AG08395 (cell line): ENCODE measurements around the gene C17orf67.

Source experiments
- DNase-seq: peaks from one replicate; pipeline ENCODE4 v3.0.0; 2012; ENCODE audit warnings: mixed read lengths, low spot score

Gene C17orf67

DNA sequence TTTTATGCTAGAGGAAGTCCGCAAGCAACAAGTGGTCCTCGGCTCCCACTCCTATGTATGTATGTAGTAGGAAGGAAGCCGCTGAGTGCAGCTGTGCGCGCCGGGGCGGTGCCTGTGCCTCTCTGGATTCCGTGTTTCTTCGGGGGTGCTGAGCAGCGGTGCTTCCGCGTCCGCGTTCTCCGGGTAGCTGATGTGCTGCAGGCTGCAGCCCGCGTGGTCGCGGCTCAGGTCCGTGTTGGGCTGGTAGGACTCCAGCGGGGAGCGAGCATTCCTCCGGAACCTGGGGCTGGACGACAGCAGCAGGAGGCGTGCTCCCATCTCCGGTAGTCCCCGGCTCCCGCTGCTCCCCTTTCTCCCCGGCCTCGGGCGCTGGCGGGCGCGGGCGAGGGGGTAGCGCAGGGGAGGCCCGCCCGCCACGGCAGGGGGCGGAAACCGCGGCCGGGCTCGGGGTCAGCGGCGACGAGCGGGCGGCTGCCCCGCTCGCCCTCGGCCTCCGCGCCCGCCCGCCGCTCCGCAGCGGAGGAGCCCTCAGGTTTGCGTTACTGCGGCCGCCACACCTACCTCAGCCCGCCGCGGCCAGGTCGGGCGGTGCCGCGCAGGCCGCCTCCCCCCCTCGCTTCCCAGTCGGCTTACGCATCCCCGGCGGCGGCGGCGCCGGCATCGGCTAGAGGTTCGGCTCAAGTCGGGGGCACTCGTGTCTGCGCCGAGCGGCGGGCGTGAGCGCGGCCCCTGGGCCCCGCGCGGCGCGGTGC is 487 bp downstream of the C17orf67 start:
- DNase-seq, result peak; percentile 38

DNA sequence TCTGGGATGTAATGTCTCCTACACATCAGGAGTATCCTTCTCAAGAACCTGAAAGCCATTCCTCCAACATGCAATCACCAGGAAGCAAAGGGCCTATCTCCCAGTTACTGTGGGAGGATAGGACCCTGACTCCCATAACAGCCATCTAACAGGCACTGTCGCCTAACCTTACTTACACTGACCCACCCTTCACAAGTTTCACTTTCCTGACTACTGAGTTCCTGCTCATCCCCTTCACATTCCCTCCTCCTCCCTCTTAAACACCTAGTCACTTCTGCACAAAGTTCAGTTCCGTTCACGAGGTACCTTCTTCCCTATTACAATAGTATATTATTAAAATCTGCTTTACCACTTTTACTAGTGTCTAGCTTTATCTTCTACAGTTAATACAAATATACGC is 1.3 kb downstream of the C17orf67 start:
- no peak for DNase-seq

DNA sequence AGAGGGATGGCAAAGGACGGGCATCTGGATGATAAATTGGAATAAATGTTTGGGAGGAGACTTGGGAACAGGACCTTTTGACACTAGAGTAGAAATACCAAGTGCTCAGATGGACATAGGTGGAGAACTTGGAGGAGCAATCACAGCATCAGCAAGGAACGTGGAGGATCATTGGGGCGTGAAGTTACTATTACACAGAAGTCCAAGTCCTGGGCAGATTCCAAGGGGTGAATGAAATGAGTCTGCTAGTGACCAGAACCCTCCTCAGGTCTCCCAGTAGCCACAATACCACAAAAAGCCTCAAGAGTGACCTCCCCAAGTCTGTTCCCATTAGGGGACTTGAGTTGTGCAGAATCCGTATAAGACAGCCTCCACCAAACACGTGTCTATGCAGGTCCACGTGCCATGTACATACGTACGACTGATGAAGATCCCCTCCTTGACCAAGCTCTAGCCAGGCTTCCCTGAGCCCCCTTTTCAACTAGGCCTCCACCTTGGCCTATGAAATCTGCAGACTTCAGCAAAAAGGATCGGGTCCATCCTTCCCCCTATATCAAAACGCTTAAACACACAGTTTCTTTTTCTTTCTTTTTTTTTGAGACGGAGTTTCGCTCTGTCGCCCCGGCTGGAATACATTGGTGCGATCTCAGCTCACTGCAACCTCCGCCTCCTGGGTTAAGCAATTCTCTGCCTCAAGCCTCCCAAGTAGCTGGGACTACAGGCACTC is 2.2 kb downstream of the C17orf67 start:
- DNase-seq, result no peak

DNA sequence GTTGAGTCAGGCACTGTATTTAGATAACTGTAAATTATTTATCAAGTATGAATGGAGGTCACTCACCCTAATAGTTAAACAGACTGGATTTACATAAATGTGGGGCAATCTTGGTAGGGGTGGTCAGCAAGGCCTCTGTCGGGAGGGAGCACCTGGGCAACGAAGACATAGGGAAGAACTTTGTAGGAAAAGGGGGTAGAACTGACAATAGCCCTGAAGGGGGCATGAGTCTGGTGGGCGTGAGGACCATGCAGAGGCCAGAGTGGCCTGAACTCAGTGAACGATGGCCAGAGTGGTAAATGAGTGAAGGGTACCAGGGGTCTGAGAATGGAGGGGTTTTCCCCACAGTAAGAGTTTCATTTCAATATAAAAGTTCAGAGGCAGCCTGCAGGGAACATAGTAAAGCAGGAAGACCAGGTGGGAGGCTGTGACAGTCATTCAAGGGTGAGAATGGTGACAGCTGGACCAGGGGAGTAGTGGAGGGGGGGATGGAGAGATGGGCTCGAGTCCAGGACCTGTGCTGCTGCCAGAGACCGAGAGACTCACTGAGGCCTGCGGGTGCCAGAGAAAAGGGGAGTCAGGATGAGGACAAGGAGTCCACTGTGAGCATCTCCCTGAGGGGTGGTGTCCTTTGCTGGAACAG is 2.9 kb downstream of the C17orf67 start:
- no peak for DNase-seq

DNA sequence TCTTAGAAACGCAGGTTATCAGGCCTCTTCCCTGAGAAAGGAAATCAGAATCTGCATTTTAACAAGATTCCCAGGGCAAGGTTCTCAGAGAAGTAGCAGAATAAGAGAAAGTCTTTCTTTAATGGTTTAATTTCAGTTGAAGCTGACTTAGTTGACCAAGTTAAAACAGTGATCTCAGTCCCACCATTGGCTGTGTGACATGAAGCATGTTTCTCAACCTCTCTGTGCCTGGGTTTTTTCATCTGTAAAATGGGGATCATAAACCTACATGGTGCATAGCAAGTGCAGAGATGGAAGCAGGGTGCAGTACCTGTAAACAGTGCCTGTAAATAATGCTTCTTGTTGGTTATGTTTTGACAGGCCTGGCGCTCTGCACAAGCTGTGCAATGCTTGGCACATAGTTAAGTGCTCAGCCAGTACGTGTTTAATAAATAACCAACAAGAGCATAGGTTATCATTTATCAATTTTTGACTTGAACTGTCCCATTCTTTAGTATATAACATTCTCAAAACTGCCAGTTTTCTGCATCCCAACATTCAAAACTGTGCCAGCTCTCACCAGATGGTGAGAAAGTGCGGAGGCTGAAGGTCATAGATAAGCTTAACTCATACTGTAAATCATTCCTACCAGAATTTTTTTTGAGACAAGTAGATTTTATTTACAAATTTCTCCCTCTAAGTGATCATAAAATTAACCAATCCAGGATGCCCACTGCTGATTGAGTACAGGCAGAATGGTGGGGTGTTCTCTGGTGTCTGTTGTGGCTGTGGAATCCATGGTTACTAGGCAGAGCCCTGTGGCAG is 6.9 kb downstream of the C17orf67 start:
- DNase-seq, result no peak

DNA sequence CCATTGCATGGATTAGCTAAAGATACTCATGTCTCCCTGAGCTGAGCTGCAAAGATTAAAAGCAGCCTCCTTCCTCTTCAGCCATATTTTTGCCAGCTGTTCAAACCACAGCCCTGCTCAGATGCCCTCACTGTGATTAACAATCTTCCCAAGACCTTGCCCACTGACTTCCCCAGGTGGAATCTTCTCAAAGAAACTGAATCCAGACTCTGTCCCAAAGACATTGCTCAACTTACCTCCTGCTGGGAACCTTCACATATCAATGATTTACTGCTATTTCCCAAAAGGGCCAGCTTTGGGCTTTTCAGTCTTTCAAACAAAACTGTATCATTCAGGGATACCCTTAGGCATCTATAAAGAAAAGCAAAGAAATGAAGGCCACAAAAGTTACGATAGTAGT is 9.2 kb downstream of the C17orf67 start:
- DNase-seq, result no peak

DNA sequence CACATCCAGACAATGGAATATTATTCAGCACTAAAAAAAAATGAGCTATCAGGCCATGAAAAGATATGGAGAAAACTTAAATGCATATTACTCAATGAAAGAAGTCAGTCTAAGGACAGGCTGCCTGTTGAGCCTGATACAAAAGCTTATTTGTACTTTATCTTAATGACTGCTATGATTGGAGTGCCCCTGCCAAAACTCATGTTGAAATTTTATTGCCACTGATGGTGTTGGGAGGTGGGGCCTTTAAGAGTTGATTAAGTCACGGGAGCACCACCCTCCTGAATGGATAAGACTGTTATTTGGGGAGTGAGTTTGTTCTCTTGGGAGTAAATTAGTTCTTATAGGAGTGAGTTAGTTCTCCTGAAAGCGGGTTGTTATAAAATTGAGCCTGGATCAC is 9.9 kb downstream of the C17orf67 start:
- no peak for DNase-seq

DNA sequence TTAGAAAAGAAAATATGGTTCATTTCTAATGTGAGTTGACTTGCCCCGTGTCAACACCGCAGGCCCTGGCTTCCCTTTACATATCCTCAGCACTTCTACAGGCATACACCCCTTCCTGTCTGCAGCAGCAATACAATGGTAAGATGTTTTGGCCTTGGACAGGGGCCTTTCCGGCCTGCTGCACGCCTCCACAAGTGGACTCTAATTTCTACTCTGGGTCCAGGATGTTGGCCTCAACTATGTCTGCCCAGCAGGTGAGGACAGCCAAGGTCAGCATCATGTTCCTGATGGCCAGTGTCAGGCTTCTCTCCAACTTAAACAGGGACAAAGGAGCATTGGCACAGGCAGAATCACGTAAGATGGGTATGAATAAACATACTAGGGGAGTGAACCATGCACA is 11.0 kb downstream of the C17orf67 start:
- DNase-seq, result no peak

DNA sequence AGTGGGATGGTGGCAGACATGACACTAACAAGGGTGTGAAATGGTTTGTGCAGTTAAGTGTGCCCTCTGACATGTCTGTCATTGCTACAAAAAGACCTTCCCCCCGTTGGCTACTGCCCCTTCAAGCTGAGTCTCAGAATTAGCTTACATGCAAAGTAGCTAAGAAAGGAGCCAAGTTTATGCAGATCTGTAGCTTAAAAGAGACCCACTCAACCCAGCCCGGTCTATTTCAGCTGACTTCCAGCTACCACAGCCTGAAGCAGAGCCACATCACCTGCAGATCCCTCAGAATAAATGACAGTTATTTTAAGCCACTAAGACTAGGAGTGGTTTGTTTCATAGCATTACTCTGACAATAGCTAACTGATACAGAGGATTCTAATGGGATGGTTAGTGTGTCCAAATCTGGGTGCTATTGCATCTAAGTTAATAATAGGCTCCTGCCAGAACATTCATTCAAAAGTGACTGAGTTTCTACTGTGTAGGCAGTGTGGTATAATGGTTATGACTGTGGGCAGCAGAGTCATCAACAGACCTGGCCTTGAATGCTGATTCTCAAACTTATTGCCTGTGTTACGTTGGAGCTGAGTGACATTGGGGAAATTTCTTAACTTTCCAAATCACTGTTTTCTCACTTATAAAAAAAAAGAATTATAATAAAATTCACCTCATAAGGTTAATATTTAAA is 11.7 kb downstream of the C17orf67 start:
- DNase-seq, result no peak

DNA sequence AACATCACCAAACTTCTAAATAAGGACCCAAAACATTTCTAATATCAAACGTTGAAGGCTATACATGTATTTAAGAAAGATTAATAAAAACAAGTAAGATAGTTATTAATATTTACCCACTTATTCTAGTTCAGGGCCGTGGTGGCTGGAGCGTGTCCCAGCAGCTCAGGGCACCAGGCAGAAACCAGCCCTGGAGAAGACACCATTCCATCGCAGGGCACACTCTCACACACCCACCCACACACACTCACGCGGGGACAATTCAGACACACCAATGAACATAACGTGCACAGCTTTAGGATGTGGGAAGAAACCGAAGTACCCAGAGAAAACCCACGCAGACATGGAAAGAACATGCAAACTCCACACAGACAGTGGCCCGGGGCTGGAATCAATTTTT is 13.5 kb downstream of the C17orf67 start:
- DNase-seq, result no peak

DNA sequence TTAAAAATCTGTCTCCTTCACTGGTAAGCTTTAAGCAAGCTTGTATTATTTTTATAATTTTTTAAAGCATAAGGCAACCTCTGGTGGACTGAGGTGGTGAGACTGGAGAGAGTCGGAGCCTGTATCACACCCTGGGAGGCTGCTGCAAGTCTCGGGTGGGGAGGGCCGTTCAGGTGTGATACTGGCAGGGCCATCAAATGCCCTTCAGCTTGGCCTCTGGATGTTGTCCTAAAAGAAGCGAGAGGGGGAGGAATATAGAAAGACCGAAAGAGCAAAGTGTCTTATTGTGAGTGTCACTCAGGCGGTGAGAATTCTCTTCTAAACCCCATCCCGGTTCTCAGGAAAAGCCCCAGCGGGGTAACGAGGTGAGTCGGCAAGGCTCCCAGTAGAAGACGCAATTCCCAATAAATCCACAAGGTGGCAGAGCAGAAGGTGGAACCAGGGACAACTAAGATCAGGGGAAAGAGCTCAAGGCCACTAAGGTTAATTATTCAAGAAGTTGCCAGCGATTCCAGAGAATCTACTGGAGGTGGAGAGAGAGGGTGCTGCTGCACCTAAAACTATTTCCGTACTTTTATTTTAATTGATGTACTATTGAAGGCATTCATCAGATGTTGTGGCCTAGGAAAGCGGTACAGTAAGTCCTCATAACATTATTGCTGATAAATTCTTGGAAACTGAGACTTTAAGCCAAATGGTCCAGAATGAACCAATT is 14.1 kb downstream of the C17orf67 start:
- DNase-seq, result peak; percentile 83

DNA sequence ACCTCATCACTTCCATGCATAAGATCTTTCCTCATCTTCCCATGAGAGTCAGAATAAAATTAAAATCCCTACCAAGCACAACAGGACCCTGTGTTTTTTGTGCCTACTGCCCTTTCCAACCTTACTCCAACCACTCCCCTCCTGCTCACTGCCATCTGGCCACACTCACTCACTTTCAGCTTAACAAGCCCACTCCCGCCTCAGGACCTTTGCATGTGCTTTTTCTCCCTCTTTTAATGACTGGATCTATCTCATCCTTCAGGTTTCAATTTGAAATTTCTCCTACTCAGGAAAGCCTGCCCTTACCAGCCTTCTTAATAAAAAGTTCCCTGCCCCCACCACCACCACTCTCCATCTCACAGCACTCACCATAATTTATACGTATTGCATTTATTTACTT is 14.7 kb downstream of the C17orf67 start:
- DNase-seq, result no peak

DNA sequence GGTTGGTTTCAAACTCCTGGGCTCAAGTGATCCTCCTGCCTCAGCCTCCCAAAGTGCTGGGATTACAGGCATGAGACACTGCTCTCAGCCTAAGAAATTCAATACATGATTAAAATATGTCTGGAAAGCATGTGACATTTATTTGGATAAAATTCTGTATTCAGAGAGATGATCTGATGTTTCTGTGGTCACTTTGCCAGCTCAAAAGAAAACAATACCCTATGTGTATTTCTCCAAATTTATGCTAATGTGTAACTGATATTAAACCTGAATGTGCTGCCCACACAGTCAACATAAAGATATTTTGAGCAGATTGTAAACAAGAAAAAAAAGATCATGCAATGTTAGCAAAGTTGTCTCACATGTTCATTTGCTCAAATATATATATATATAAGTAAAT is 16.7 kb downstream of the C17orf67 start:
- DNase-seq, result no peak

DNA sequence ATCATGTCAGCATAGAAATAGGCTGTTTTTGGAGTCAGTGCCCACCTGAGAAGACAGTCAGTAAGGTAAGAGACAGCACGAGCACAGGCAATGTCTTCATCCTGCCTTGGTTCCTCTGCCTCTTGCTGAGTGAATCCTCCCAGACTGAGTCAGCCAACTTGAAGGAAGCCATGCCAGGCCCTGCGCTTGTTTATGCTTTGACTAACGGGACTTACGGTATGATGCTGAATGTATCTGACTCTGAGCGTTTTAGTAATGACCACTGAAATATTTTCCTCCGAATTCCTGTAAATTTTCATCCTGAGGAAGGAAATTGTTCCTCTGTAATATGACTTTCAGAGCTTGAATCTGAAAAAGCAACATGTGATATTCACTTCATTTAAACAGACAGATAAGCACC is 18.0 kb downstream of the C17orf67 start:
- DNase-seq, result peak; percentile 22

DNA sequence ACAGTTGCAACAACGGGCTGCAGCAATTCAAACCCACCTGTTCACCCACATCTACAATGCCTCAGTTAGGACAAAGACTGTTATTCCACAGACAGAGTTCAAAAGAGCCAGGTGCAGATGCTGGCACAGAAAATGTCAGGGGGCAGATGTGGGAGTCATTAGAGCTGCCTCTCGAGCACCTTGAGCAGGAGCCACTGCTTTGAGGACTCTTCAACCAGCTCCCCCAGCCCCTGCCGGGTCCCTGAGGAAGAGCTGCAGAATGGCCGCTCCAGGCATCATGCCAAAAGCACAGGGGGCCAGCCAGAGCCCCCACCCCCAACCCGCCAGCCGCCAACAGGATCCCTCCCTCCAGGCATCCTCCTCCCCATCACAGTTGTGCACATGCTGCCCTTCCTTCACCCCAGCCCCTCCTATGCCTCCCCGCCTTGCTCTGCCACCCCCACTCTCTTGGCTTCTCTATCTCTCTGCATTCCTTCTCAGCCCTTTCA is 20.8 kb downstream of the C17orf67 start:
- DNase-seq, result no peak

DNA sequence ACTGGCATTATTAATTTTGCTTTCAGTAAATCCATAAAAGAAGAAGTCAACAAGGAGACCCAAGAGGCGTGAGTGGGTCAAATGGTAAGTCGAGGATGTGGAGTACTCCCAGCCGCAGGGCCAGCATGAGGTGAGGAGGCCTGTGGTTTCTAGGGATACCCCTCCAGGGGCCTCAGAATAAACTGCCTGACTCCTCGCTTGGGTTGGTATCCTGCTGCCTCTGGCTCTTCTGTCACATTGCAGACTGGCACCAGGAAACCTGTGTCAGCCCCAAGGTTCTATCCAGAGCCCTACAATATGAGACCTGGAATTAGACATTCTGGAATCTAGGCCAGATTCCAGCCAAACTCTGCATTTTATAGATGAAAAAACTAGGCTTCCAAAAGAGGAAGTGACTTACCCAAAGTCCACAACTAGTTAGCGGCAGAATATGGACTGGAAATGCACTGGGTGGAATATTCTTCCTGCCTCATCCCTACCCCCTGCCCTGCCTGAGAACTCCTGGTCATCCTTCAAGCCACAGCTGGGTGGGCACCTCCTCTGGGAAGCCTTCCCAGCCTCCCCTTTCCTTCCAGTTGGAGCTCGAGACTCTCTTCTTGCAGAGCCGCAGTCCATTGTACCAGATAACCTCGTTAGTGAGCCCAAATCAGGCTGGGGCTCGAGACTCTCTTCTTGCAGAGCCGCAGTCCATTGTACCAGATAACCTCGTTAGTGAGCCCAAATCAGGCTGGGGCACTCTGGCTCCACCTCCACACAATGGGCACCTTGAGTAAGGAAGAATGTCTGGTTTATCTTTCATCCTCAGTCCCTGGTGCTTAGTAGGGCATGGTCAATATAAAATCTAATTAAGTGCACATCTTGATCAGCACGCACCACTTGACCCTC is 22.6 kb downstream of the C17orf67 start:
- DNase-seq, result no peak

DNA sequence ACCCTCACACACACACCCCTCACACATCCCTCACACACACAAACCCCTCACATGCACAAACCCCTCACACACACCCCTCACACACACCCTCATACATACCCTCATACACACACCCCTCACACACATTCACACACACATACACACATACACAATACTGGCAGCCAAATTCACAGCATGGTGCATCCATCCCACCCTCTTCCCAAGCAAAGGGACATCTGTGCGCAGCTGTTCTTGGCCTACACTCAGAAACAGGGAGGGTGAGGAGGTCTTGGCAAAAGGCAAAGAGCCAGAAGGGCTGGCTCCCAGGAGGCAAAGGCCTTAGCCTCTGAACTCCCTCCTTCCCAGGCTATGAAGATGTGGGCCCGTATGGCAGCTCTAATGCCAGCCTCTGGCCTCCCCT is 23.4 kb downstream of the C17orf67 start:
- no peak for DNase-seq

DNA sequence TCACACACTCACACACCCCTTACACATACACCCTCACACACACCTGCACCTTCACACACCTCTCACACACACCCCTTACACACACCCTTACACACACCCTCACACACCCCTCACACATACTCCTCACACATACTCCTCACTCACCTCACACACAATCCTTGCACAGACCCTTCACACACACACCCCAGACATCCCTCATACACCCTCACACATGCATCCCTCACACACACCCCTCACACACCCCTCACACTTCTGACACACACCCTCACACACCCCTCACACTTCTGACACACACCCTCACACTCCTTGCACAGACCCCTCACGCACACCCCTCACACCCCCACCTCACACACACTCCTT is 23.9 kb downstream of the C17orf67 start:
- no peak for DNase-seq

DNA sequence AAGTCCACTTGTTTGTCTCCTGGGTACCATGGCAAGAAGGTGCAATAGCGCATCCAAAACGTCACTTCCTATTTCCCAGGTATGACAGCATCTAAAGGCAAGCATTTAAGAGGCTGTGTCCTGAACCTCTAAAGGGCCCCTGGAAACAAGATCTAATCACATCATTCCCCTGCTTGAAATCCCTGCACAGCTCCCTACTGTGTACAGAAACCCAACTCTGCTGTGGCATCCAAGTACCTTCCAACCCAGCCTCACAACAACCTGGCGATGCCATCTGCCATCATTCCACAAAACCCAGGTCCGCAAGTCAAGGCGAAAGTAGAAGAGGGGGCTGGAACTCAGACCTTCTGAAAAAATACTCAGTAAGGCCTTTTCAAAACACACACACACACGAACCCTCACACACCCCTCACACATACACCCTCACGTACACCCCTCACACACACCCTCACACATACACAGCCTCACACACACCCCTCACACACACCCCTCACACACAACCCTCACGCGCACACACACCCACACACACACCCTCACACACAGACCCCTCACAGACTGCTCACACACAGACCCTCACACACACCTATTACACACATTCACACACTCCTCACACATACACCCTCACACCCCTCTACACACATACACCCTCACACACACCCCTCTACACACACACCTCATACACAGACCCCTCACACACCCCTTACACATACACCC is 24.5 kb downstream of the C17orf67 start:
- no peak for DNase-seq
